Stimulated activated CD4-positive, alpha-beta T cell treated with anti-CD3 and anti-CD28 coated beads, Interleukin-1b, Interleukin-23, amount 100 ng/mL, for 24 hours (primary cell): ENCODE data around the gene B3GAT1.
A peak's percentile ranks its signal among the peaks of the same experiment; 100 is the strongest.

Experiments
- DNase-seq, 4 experiments: peaks; one replicate each; pipeline ENCODE4 v3.0.0-alpha.2; 2020; ENCODE audit warnings: low read depth in 4 of 4, low spot score in 1 of 4

B3GAT1 gene

GRCh38 chr11:134338654-134339053, 73.4 kb downstream of the B3GAT1 start:
- no peak for DNase-seq

GRCh38 chr11:134338068-134338467, 74.0 kb downstream of the B3GAT1 start:
- no peak for DNase-seq

GRCh38 chr11:134337051-134337450, 75.0 kb downstream of the B3GAT1 start:
- no peak for DNase-seq

- DNase-seq = no peak
Measured at GRCh38 chr11:134334796-134335571, 77.1 kb downstream of the B3GAT1 start.

GRCh38 chr11:134333946-134334345, 78.1 kb downstream of the B3GAT1 start:
- no peak for DNase-seq

GRCh38 chr11:134333312-134333711, 78.7 kb downstream of the B3GAT1 start:
- DNase-seq = no peak

GRCh38 chr11:134332782-134333181, 79.3 kb downstream of the B3GAT1 start:
- DNase-seq = no peak

GRCh38 chr11:134332189-134332631, 79.8 kb downstream of the B3GAT1 start:
- peak in 1 of 4 experiments; percentile 9 for DNase-seq

GRCh38 chr11:134331354-134332188, 80.5 kb downstream of the B3GAT1 start, which contains the start of gene GLB1L2:
TSS of gene GLB1L2 (plus strand) at chr11:134331988. CDS start at chr11:134332062, 74 bp downstream.
- DNase-seq = peak; percentile 46 to 68 (median 67)

- no peak for DNase-seq
Measured at GRCh38 chr11:134330611-134331353, 81.3 kb downstream of the B3GAT1 start.
